WTC11 (cell line): ENCODE results near the gene GRM4. TPM values are rescaled to one million over a fixed set of nuclear protein-coding genes. Genes with fewer than 3 reads are reported as not detected.

Experiments used
- ATAC-seq: fragments of 200-7000 bp; cut with Tn5 transposase; 2 replicates; pipeline ENCODE4 v1.10.0; 2021; ENCODE audit warnings: mild to moderate bottlenecking, moderate library complexity
- CTCF ChIA-PET: fragments of 300-600 bp; sonication (Branson Sonifier 250); formaldehyde crosslinking; loops from one replicate; lab custom pipeline; 2021; ENCODE audit warnings: antibody characterized with exemption; lab: Charles Lee
- POLR2A ChIA-PET: fragments of 350-600 bp; sonication (Branson Sonifier 250); formaldehyde crosslinking; loops from one replicate; lab custom pipeline; 2021; ENCODE audit warnings: antibody characterized with exemption; lab: Charles Lee
- DNase-seq: peaks from one replicate; pipeline ENCODE4 v3.0.0; 2021; ENCODE audit warnings: low spot score
- H3K27ac Mint-ChIP-seq: 2 replicates; pipeline ENCODE4 v1.8.0; 2021; ENCODE audit warnings: mixed read lengths
- H3K27me3 Mint-ChIP-seq: 2 replicates; pipeline ENCODE4 v1.8.0; 2021; ENCODE audit warnings: low read depth, mild to moderate bottlenecking, moderate library complexity, mixed read lengths
- H3K36me3 Mint-ChIP-seq: 2 replicates; pipeline ENCODE4 v1.8.0; 2021; ENCODE audit warnings: mixed read lengths
- H3K4me1 Mint-ChIP-seq: 2 replicates; pipeline ENCODE4 v1.8.0; 2022; ENCODE audit warnings: mixed read lengths
- H3K4me3 Mint-ChIP-seq: 2 replicates; pipeline ENCODE4 v1.8.0; 2021; ENCODE audit warnings: mild to moderate bottlenecking, moderate library complexity, mixed read lengths
- H3K9me3 Mint-ChIP-seq: 2 replicates; pipeline ENCODE4 v1.8.0; 2021; ENCODE audit warnings: mixed read lengths
- CDX4 ChIP-seq: fragments of 250-450 bp; sonication (Bioruptor Pico); IDR thresholded peaks from 2 replicates; pipeline ENCODE4 v1.9.0; 2021; ENCODE audit warnings: moderate library complexity, mild to moderate bottlenecking, inconsistent platforms, borderline replicate concordance
- ELF4 ChIP-seq: sonication (generic); formaldehyde crosslinking; IDR thresholded peaks from 2 replicates; pipeline ENCODE4 v1.8.1; 2022; ENCODE audit warnings: low read depth, mild to moderate bottlenecking, moderate library complexity, missing genetic modification reagents
- GTF2I ChIP-seq: fragments of 250-450 bp; sonication (Bioruptor Pico); conservative IDR thresholded peaks from 2 replicates; pipeline ENCODE4 v1.4.0; 2021; ENCODE audit warnings: mild to moderate bottlenecking
- JUN ChIP-seq: sonication (generic); formaldehyde crosslinking; IDR thresholded peaks from 2 replicates; pipeline ENCODE4 v1.8.0; 2023; ENCODE audit warnings: mild to moderate bottlenecking, missing genetic modification reagents
- KAT7 ChIP-seq: sonication (generic); formaldehyde crosslinking; IDR thresholded peaks from 2 replicates; pipeline ENCODE4 v1.8.1; 2023; ENCODE audit warnings: missing genetic modification reagents, mild to moderate bottlenecking, borderline replicate concordance
- MAX ChIP-seq: sonication (generic); formaldehyde crosslinking; IDR thresholded peaks from 2 replicates; pipeline ENCODE4 v1.8.0; 2022; ENCODE audit warnings: mild to moderate bottlenecking, missing genetic modification reagents
- NFYB ChIP-seq: sonication (generic); formaldehyde crosslinking; conservative IDR thresholded peaks from 2 replicates; pipeline ENCODE4 v1.8.0; 2022; ENCODE audit warnings: low read depth, missing genetic modification reagents
- NR1H2 ChIP-seq: sonication (generic); formaldehyde crosslinking; IDR thresholded peaks from 2 replicates; pipeline ENCODE4 v1.9.0; 2021; ENCODE audit warnings: mild to moderate bottlenecking, moderate library complexity, missing genetic modification reagents
- PRRX2 ChIP-seq: fragments of 250-450 bp; sonication (Bioruptor Pico); IDR thresholded peaks from 2 replicates; pipeline ENCODE4 v1.8.0; 2021; ENCODE audit warnings: mild to moderate bottlenecking
- RELA ChIP-seq: sonication (generic); formaldehyde crosslinking; IDR thresholded peaks from 2 replicates; pipeline ENCODE4 v1.8.1; 2022; ENCODE audit warnings: missing genetic modification reagents, mild to moderate bottlenecking, borderline replicate concordance
- SMAD3 ChIP-seq: sonication (generic); formaldehyde crosslinking; IDR thresholded peaks from 2 replicates; pipeline ENCODE4 v1.8.0; 2022; ENCODE audit warnings: missing genetic modification reagents, mild to moderate bottlenecking, borderline replicate concordance
- ZBTB21 ChIP-seq: sonication (generic); formaldehyde crosslinking; IDR thresholded peaks from 2 replicates; pipeline ENCODE4 v1.8.1; 2023; ENCODE audit warnings: mild to moderate bottlenecking, missing genetic modification reagents, borderline replicate concordance
- ZNF232 ChIP-seq: sonication (generic); formaldehyde crosslinking; IDR thresholded peaks from 2 replicates; pipeline ENCODE4 v1.8.0; 2022; ENCODE audit warnings: mild to moderate bottlenecking, missing genetic modification reagents
- ZNF263 ChIP-seq: sonication (generic); formaldehyde crosslinking; IDR thresholded peaks from 2 replicates; pipeline ENCODE4 v1.8.1; 2022; ENCODE audit warnings: low read depth, mild to moderate bottlenecking, moderate library complexity, missing genetic modification reagents
- ZNF416 ChIP-seq: fragments of 250-450 bp; sonication (Bioruptor Pico); IDR thresholded peaks from 2 replicates; pipeline ENCODE4 v1.9.0; 2021; ENCODE audit warnings: mild to moderate bottlenecking, inconsistent platforms
- ZNF423 ChIP-seq: fragments of 250-450 bp; sonication (Bioruptor Pico); IDR thresholded peaks from 2 replicates; pipeline ENCODE4 v2.1.2; 2022; ENCODE audit warnings: mild to moderate bottlenecking, moderate library complexity
- ZNF512 ChIP-seq: sonication (generic); formaldehyde crosslinking; IDR thresholded peaks from 2 replicates; pipeline ENCODE4 v1.8.1; 2022; ENCODE audit warnings: missing genetic modification reagents, borderline replicate concordance
- ZNF671 ChIP-seq: fragments of 250-450 bp; sonication (Bioruptor Pico); IDR thresholded peaks from 2 replicates; pipeline ENCODE4 v1.8.0; 2021; ENCODE audit warnings: mild to moderate bottlenecking
- total RNA-seq: library from RNA; stranded (reverse); gene quantifications from 3 replicates; pipeline ENCODE4 v1.2.3, GENCODE V29; 2021
- TF ChIP-seq, protein P1 (sequence below): sonication (generic); formaldehyde crosslinking; IDR thresholded peaks from 2 replicates; pipeline ENCODE4 v1.8.1; 2023; ENCODE audit warnings: mild to moderate bottlenecking, missing genetic modification reagents
- TF ChIP-seq, protein P2 (sequence below): fragments of 250-450 bp; sonication (Bioruptor Pico); IDR thresholded peaks from 2 replicates; pipeline ENCODE4 v1.8.0; 2021; ENCODE audit warnings: mild to moderate bottlenecking
- TF ChIP-seq, protein P3 (sequence below): sonication (generic); formaldehyde crosslinking; IDR thresholded peaks from 2 replicates; pipeline ENCODE4 v1.8.1; 2023; ENCODE audit warnings: mild to moderate bottlenecking, missing genetic modification reagents, moderate library complexity

GRM4 gene
- total RNA-seq, 1 experiment from 2014 or later = 34.5 TPM

DNA sequence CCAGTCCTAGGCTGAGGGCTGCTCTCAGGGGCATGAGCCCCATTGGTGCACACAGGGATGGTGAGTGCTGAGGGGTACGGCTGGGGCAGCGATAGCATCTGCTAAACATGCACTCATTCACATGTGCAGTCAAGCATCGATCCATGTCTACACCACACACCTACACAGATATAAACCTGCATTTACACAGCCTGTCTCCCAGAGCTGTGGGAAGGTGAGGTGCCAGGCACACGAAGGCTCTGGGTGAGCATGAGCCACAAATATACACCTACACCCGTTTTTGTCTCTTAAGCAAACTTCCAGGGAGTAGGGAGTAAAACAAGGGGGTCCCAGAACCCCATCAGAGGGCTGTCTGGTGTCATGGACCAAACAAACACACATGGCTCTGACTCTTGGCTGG lies 99.3 kb downstream of the GRM4 start (continued):
- TF ChIP-seq, protein P1, sequence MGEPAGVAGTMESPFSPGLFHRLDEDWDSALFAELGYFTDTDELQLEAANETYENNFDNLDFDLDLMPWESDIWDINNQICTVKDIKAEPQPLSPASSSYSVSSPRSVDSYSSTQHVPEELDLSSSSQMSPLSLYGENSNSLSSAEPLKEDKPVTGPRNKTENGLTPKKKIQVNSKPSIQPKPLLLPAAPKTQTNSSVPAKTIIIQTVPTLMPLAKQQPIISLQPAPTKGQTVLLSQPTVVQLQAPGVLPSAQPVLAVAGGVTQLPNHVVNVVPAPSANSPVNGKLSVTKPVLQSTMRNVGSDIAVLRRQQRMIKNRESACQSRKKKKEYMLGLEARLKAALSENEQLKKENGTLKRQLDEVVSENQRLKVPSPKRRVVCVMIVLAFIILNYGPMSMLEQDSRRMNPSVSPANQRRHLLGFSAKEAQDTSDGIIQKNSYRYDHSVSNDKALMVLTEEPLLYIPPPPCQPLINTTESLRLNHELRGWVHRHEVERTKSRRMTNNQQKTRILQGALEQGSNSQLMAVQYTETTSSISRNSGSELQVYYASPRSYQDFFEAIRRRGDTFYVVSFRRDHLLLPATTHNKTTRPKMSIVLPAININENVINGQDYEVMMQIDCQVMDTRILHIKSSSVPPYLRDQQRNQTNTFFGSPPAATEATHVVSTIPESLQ (CRISPR knock-in tag) = no peak
- TF ChIP-seq ZNF671 (CRISPR knock-in tag) = no peak
- TF ChIP-seq JUN = no peak
- TF ChIP-seq, protein P2, sequence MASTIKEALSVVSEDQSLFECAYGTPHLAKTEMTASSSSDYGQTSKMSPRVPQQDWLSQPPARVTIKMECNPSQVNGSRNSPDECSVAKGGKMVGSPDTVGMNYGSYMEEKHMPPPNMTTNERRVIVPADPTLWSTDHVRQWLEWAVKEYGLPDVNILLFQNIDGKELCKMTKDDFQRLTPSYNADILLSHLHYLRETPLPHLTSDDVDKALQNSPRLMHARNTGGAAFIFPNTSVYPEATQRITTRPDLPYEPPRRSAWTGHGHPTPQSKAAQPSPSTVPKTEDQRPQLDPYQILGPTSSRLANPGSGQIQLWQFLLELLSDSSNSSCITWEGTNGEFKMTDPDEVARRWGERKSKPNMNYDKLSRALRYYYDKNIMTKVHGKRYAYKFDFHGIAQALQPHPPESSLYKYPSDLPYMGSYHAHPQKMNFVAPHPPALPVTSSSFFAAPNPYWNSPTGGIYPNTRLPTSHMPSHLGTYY (CRISPR knock-in tag) = no peak
- no peak for TF ChIP-seq NR1H2 (CRISPR knock-in tag)
- no peak for TF ChIP-seq MAX (CRISPR knock-in tag)
- TF ChIP-seq ZNF423 = no peak
- TF ChIP-seq CDX4 (CRISPR knock-in tag) = no peak
- TF ChIP-seq ZNF232 (CRISPR knock-in tag) = no peak
- TF ChIP-seq GTF2I = no peak
- TF ChIP-seq ZBTB21 = no peak

DNA sequence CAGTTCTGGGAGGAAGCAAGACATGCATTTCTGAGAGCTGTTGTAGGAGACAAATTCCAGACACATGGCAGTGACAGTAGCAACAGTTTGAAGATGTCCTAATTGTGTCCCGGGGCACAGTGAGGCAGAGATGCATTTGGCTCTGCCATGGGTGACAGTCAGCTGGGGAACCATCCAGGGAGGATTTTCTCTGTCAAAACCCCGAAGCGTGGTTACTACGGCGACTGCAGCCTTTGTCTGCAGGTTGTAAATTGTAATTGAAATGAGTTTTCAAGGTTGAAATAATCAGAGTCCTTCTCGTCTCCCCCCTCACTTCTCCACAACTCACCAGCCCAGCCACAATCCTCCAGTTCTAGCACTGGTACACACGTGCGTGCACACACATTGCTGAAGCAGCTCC lies 100.1 kb downstream of the GRM4 start:
- TF ChIP-seq KAT7 (CRISPR knock-in tag) (no peak), PRRX2 (CRISPR knock-in tag) (no peak), NFYB (CRISPR knock-in tag) (no peak), ELF4 (CRISPR knock-in tag) (no peak), NR1H2 (CRISPR knock-in tag) (no peak), ZNF263 (no peak), ZNF512 (CRISPR knock-in tag) (no peak), RELA (CRISPR knock-in tag) (no peak), SMAD3 (CRISPR knock-in tag) (no peak), ZNF416 (no peak)
- TF ChIP-seq, protein P3, sequence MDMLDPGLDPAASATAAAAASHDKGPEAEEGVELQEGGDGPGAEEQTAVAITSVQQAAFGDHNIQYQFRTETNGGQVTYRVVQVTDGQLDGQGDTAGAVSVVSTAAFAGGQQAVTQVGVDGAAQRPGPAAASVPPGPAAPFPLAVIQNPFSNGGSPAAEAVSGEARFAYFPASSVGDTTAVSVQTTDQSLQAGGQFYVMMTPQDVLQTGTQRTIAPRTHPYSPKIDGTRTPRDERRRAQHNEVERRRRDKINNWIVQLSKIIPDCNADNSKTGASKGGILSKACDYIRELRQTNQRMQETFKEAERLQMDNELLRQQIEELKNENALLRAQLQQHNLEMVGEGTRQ (CRISPR knock-in tag) = no peak
- POLR2A ChIA-PET = no interaction called here
- DNase-seq (no peak), ATAC-seq (no peak)
- H3K4me3 Mint-ChIP-seq = no peak overlapping the region
- no peaks in the 10 kb centered on the region for H3K27me3 Mint-ChIP-seq
- CTCF ChIA-PET = interaction anchor here (0.6 to 2.8 kb wide), 7 partner anchors 9 to 192 kb away, joined by 3 to 23 read pairs (median 3); no protein-coding TSS in a partner anchor
- peaks cover 22% of the 10 kb centered on the region for H3K4me1 Mint-ChIP-seq
- H3K36me3 Mint-ChIP-seq = no peaks in the 10 kb centered on the region
- peaks cover 9% of the 10 kb centered on the region for H3K9me3 Mint-ChIP-seq
- no peak overlapping the region for H3K27ac Mint-ChIP-seq
